H9 (cell line): Measurements from ENCODE around the gene MLLT3. TPM values are rescaled to one million over a fixed set of nuclear protein-coding genes. Genes with fewer than 3 reads are reported as not detected.

ENCODE experiments used
- DNase-seq: peaks from one replicate; pipeline ENCODE4 v3.0.0-alpha.2; 2017
- H2AFZ ChIP-seq: one replicate; pipeline ENCODE4 v1.6.1; 2013; ENCODE audit warnings: mild to moderate bottlenecking, low read length, control low read depth, moderate library complexity
- H2AK5ac ChIP-seq: 2 replicates; pipeline ENCODE4 v1.6.1; 2013; ENCODE audit warnings: low read length, control low read depth, mixed read lengths; ENCODE audit not compliant: insufficient read length
- H2BK120ac ChIP-seq: one replicate; pipeline ENCODE4 v1.6.1; 2013; ENCODE audit warnings: low read depth, mild to moderate bottlenecking, low read length, control low read depth, inconsistent platforms; ENCODE audit not compliant: poor library complexity, severe bottlenecking
- H2BK12ac ChIP-seq: 2 replicates; pipeline ENCODE4 v1.6.1; 2013; ENCODE audit warnings: low read length, control low read depth, mixed read lengths, low read depth; ENCODE audit not compliant: insufficient read length
- H2BK15ac ChIP-seq: 2 replicates; pipeline ENCODE4 v1.6.1; 2013; ENCODE audit warnings: low read depth, low read length, control low read depth
- H2BK20ac ChIP-seq: one replicate; pipeline ENCODE4 v1.6.1; 2013; ENCODE audit warnings: low read depth, mild to moderate bottlenecking, low read length, control low read depth, inconsistent platforms; ENCODE audit not compliant: poor library complexity, severe bottlenecking
- H2BK5ac ChIP-seq: 2 replicates; pipeline ENCODE4 v1.6.1; 2013; ENCODE audit warnings: low read length, control low read depth, mixed read lengths; ENCODE audit not compliant: insufficient read length
- H3K14ac ChIP-seq: 2 replicates; pipeline ENCODE4 v1.6.1; 2013; ENCODE audit warnings: low read length, control low read depth; ENCODE audit not compliant: insufficient read depth
- H3K18ac ChIP-seq: 2 replicates; pipeline ENCODE4 v1.6.1; 2013; ENCODE audit warnings: low read depth, mild to moderate bottlenecking, mixed read lengths, low read length, control low read depth; ENCODE audit not compliant: insufficient read length
- H3K23ac ChIP-seq: 2 replicates; pipeline ENCODE4 v1.6.1; 2013; ENCODE audit warnings: low read length, control low read depth, mixed read lengths, low read depth; ENCODE audit not compliant: insufficient read length
- H3K23me2 ChIP-seq: 2 replicates; pipeline ENCODE4 v1.6.1; 2013; ENCODE audit warnings: low read depth, mild to moderate bottlenecking, mixed read lengths, low read length, control low read depth; ENCODE audit not compliant: insufficient read length, poor library complexity, severe bottlenecking
- H3K27ac ChIP-seq: 2 replicates; pipeline ENCODE4 v1.5.1; 2013; ENCODE audit warnings: low read length, control low read depth, mixed read lengths, low read depth; ENCODE audit not compliant: insufficient read length
- H3K27me3 ChIP-seq: 2 replicates; pipeline ENCODE4 v1.6.1; 2013; ENCODE audit warnings: low read length, control low read depth, inconsistent platforms; ENCODE audit not compliant: insufficient read depth
- H3K4ac ChIP-seq: 2 replicates; pipeline ENCODE4 v1.6.1; 2013; ENCODE audit warnings: low read depth, mild to moderate bottlenecking, control low read depth, inconsistent platforms, low read length, moderate library complexity
- H3K4me1 ChIP-seq: 2 replicates; pipeline ENCODE4 v1.6.1; 2013; ENCODE audit warnings: low read length, control low read depth, inconsistent platforms; ENCODE audit not compliant: insufficient read depth
- H3K4me2 ChIP-seq: 2 replicates; pipeline ENCODE4 v1.6.1; 2013; ENCODE audit warnings: low read length, control low read depth, mixed read lengths; ENCODE audit not compliant: insufficient read length, insufficient read depth
- H3K56ac ChIP-seq: 2 replicates; pipeline ENCODE4 v1.6.1; 2013; ENCODE audit warnings: low read depth, mild to moderate bottlenecking, mixed read lengths, low read length, control low read depth; ENCODE audit not compliant: insufficient read length
- H3K79me1 ChIP-seq: 2 replicates; pipeline ENCODE4 v1.6.1; 2013; ENCODE audit warnings: low read depth, mild to moderate bottlenecking, moderate library complexity, low read length, control low read depth, inconsistent platforms; ENCODE audit not compliant: insufficient read depth, poor library complexity, severe bottlenecking
- H3K79me2 ChIP-seq: 2 replicates; pipeline ENCODE4 v1.6.1; 2013; ENCODE audit warnings: low read length, control low read depth, inconsistent platforms; ENCODE audit not compliant: insufficient read depth
- H3K9ac ChIP-seq: 2 replicates; pipeline ENCODE4 v1.6.1; 2013; ENCODE audit warnings: low read length, control low read depth, mixed read lengths; ENCODE audit not compliant: insufficient read length; ENCODE audit errors: extremely low read depth
- H3K9me3 ChIP-seq: one replicate; pipeline ENCODE4 v1.6.1; 2013; ENCODE audit warnings: low read depth, low read length, inconsistent platforms; ENCODE audit not compliant: control insufficient read depth
- H3T11ph ChIP-seq: one replicate; pipeline ENCODE4 v1.6.1; 2013; ENCODE audit warnings: mild to moderate bottlenecking, low read length, control low read depth, inconsistent platforms
- H4K20me1 ChIP-seq: one replicate; pipeline ENCODE4 v1.6.1; 2013; ENCODE audit not compliant: control insufficient read depth, insufficient read length, insufficient read depth
- H4K5ac ChIP-seq: 2 replicates; pipeline ENCODE4 v1.6.1; 2013; ENCODE audit warnings: low read depth, mild to moderate bottlenecking, mixed read lengths, low read length, control low read depth; ENCODE audit not compliant: insufficient read length
- H4K8ac ChIP-seq: replicated peaks from 2 replicates; pipeline ENCODE4 v1.6.1; 2013; ENCODE audit warnings: low read length, control low read depth, mixed read lengths, low read depth; ENCODE audit not compliant: insufficient read length
- H4K91ac ChIP-seq: 2 replicates; pipeline ENCODE4 v1.6.1; 2013; ENCODE audit warnings: low read depth, mild to moderate bottlenecking, moderate library complexity, mixed read lengths, low read length, control low read depth; ENCODE audit not compliant: insufficient read length
- H3K27ac Mint-ChIP-seq, 3 experiments: 2 replicates in 2 of 3; 3 replicates in 1 of 3; pipeline ENCODE4 v1.8.0; 2020 to 2021; ENCODE audit warnings: mixed read lengths in 3 of 3, mild to moderate bottlenecking in 1 of 3, moderate library complexity in 1 of 3
- H3K27me3 Mint-ChIP-seq: 2 replicates; pipeline ENCODE4 v1.8.0; 2021; ENCODE audit warnings: low read depth, mild to moderate bottlenecking, moderate library complexity, mixed read lengths
- H3K36me3 Mint-ChIP-seq, 3 experiments: 2 replicates in 2 of 3; 3 replicates in 1 of 3; pipeline ENCODE4 v1.8.0; 2020 to 2021; ENCODE audit warnings: low read depth in 3 of 3, mixed read lengths in 3 of 3; ENCODE audit not compliant: insufficient read depth in 1 of 3
- H3K4me1 Mint-ChIP-seq, 2 experiments: 2 replicates each; pipeline ENCODE4 v1.8.0; 2020; ENCODE audit warnings: mixed read lengths in 2 of 2
- H3K4me3 Mint-ChIP-seq, 2 experiments: 2 replicates in 1 of 2; 3 replicates in 1 of 2; pipeline ENCODE4 v1.8.0; 2020 to 2021; ENCODE audit warnings: mild to moderate bottlenecking in 2 of 2, mixed read lengths in 2 of 2, moderate library complexity in 1 of 2
- H3K9me3 Mint-ChIP-seq, 2 experiments: 2 replicates in 1 of 2; 3 replicates in 1 of 2; pipeline ENCODE4 v1.8.0; 2020; ENCODE audit warnings: mild to moderate bottlenecking in 2 of 2, mixed read lengths in 2 of 2, moderate library complexity in 1 of 2
- CTCF ChIP-seq: fragments of 200-600 bp; sonication (generic); conservative IDR thresholded peaks from 3 replicates; pipeline ENCODE4 v1.8.0; 2021; ENCODE audit warnings: antibody characterized with exemption, mild to moderate bottlenecking
- WGBS: extraction: QIAGEN DNeasy Blood & Tissue Kit; methylation state at CpG from one replicate; pipeline ENCODE4 v1.1.7; 2013; ENCODE audit warnings: missing lambda C conversion rate, low lambda C conversion rate, mixed read lengths; ENCODE audit not compliant: insufficient read length; ENCODE audit errors: extremely low coverage; 5-methylcytosine and 5-hydroxymethylcytosine counted together
- total RNA-seq: library from RNA; stranded (reverse); gene quantifications from 2 replicates; pipeline ENCODE4 v1.2.1, GENCODE V29; 2021

Gene MLLT3
- total RNA-seq, 1 experiment from 2014 or later, result 3.9 TPM

GRCh38 chr9:20373263-20373662 lies 249.0 kb downstream of the MLLT3 start:
- no peaks in the 10 kb centered on the region for H3K4me1 ChIP-seq
- no peak overlapping the region for H3K14ac ChIP-seq
- no peak overlapping the region for H2BK120ac ChIP-seq
- H2BK20ac ChIP-seq, result no peak overlapping the region
- no peaks in the 10 kb centered on the region for H3K79me1 ChIP-seq
- no peak overlapping the region for H3K4ac ChIP-seq
- H3T11ph ChIP-seq, result no peak overlapping the region
- no CpG with 5 or more reads among the region's 1 CpG for WGBS
- no peak for DNase-seq
- H2AFZ ChIP-seq, result no peak overlapping the region
- Mint-ChIP-seq H3K27me3 (no peaks in the 10 kb centered on the region), H3K9me3 (no peaks in the 10 kb centered on the region), H3K27ac (no peak overlapping the region), H3K4me3 (no peak overlapping the region), H3K36me3 (no peaks in the 10 kb centered on the region; a peak in 1 of 7 replicates), H3K4me1 (no peaks in the 10 kb centered on the region)
- no peaks in the 10 kb centered on the region for H3K79me2 ChIP-seq
- H3K27me3 ChIP-seq, result no peaks in the 10 kb centered on the region
- no peak overlapping the region for H2AK5ac ChIP-seq
- TF ChIP-seq CTCF, result no peak
- no peaks in the 10 kb centered on the region for H4K20me1 ChIP-seq
- no peak overlapping the region for H3K27ac ChIP-seq
- no peaks in the 10 kb centered on the region for H3K23me2 ChIP-seq
- no peaks in the 10 kb centered on the region for H3K9me3 ChIP-seq
- H4K5ac ChIP-seq, result no peak overlapping the region
- no peak overlapping the region for H3K18ac ChIP-seq
- no peak overlapping the region for H4K91ac ChIP-seq
- H3K56ac ChIP-seq, result no peak overlapping the region
- no peak overlapping the region for H2BK5ac ChIP-seq
- H3K23ac ChIP-seq, result no peak overlapping the region
- no peak overlapping the region for H3K4me2 ChIP-seq
- no peak overlapping the region for H2BK12ac ChIP-seq
- H4K8ac ChIP-seq, result no peak overlapping the region
- H3K9ac ChIP-seq, result no peak overlapping the region
- no peak overlapping the region for H2BK15ac ChIP-seq
